ENCODE results near the gene TVP23A.

TVP23A gene

DNA sequence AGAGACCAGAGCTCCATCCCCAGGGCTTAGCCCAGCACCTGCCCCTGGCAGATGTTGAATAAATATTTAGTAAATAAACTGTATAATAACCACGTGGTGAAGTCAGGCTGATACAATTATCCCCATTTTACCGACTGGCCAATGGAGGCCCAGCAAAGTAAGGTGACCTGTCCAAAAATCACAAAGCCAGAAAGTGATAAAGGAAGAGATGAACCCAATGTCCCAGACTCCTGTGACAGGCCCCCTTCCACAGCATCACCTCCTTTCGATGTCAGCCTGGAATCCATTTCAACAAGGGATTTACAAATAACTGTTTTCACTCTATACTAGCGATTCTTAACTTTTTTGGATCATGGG, 5.5 kb downstream of the TVP23A start:
- no peak overlapping the region for H3K4me3 ChIP-seq (ENCODE audit: low read depth, low read length)
- TF ChIP-seq, protein P1, sequence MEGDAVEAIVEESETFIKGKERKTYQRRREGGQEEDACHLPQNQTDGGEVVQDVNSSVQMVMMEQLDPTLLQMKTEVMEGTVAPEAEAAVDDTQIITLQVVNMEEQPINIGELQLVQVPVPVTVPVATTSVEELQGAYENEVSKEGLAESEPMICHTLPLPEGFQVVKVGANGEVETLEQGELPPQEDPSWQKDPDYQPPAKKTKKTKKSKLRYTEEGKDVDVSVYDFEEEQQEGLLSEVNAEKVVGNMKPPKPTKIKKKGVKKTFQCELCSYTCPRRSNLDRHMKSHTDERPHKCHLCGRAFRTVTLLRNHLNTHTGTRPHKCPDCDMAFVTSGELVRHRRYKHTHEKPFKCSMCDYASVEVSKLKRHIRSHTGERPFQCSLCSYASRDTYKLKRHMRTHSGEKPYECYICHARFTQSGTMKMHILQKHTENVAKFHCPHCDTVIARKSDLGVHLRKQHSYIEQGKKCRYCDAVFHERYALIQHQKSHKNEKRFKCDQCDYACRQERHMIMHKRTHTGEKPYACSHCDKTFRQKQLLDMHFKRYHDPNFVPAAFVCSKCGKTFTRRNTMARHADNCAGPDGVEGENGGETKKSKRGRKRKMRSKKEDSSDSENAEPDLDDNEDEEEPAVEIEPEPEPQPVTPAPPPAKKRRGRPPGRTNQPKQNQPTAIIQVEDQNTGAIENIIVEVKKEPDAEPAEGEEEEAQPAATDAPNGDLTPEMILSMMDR (IDR thresholded peaks at IDR 0.05; ENCODE audit: low read depth, low read length) = no peak
- no peak for TF ChIP-seq MYC (IDR thresholded peaks at IDR 0.05; ENCODE audit: low read depth, low read length)
- TF ChIP-seq POLR2A (IDR thresholded peaks at IDR 0.05; ENCODE audit: extremely low read depth, insufficient read length) = no peak
- no peak for TF ChIP-seq MAX (IDR thresholded peaks at IDR 0.05; ENCODE audit: low read depth, low read length)
- DNase-seq (ENCODE audit: low read depth) = no peak

GRCh38 chr16:10812312-10813098, 6.1 kb downstream of the TVP23A start:
- H3K4me3 ChIP-seq (ENCODE audit: low read depth, low read length) = no peak overlapping the region
- no peak for TF ChIP-seq MYC (IDR thresholded peaks at IDR 0.05; ENCODE audit: low read depth, low read length)
- no peak for TF ChIP-seq MAX (IDR thresholded peaks at IDR 0.05; ENCODE audit: low read depth, low read length)
- TF ChIP-seq POLR2A (IDR thresholded peaks at IDR 0.05; ENCODE audit: extremely low read depth, insufficient read length) = no peak
- TF ChIP-seq, protein P1 (IDR thresholded peaks at IDR 0.05; ENCODE audit: low read depth, low read length) = no peak
- no peak for DNase-seq (ENCODE audit: low read depth)

DNA sequence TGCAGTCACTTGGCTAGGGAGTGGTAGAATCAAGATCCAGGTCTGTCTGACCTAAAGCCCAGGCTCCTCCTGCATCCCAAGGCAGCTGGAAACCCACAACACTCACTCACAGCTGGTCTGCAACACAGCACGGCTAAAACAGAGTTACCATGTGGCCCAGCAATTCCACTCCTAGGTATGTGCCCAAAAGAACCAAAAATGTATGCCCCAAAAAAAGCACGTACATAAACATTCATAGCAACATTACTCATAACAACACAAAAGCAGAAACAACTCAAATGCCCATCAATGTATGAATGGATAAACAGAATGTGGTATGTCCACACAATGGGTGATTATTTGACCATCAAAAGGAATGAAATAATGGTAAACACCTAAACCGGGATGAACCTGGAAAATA, 8.9 kb downstream of the TVP23A start:
- no peak overlapping the region for H3K4me3 ChIP-seq (ENCODE audit: low read depth, low read length)
- TF ChIP-seq MAX (IDR thresholded peaks at IDR 0.05; ENCODE audit: low read depth, low read length) (no peak), POLR2A (IDR thresholded peaks at IDR 0.05; ENCODE audit: extremely low read depth, insufficient read length) (no peak), MYC (IDR thresholded peaks at IDR 0.05; ENCODE audit: low read depth, low read length) (no peak)
- TF ChIP-seq, protein P1 (IDR thresholded peaks at IDR 0.05; ENCODE audit: low read depth, low read length) = no peak
- DNase-seq (ENCODE audit: low read depth) = no peak

DNA sequence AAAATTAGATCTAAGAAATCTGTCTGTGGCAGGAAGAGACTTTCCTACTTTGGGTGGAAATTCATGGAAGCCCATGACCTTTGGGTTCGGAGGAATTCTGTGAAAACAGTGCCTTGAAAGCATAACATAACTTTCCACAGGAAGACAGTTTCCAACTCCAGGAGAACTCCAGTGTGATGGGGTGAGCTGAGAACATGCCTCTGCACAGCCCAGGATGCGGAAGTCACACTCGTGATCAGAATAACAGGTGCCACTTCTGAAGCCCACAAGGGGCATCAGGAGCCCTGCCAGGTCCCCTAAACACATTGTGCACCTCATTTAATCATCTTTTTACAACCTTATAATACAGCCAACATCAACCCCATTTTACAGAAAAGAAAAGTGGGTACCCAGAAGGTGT, 9.7 kb downstream of the TVP23A start:
- DNase-seq (ENCODE audit: low read depth) = no peak
- no peak overlapping the region for H3K4me3 ChIP-seq (ENCODE audit: low read depth, low read length)
- TF ChIP-seq MYC (IDR thresholded peaks at IDR 0.05; ENCODE audit: low read depth, low read length) (no peak), POLR2A (IDR thresholded peaks at IDR 0.05; ENCODE audit: extremely low read depth, insufficient read length) (no peak), MAX (IDR thresholded peaks at IDR 0.05; ENCODE audit: low read depth, low read length) (no peak)
- TF ChIP-seq, protein P1 (IDR thresholded peaks at IDR 0.05; ENCODE audit: low read depth, low read length) = no peak

GRCh38 chr16:10808218-10808617, 10.4 kb downstream of the TVP23A start:
- TF ChIP-seq, protein P1 (IDR thresholded peaks at IDR 0.05; ENCODE audit: low read depth, low read length) = no peak
- TF ChIP-seq MYC (IDR thresholded peaks at IDR 0.05; ENCODE audit: low read depth, low read length) (no peak), MAX (IDR thresholded peaks at IDR 0.05; ENCODE audit: low read depth, low read length) (no peak), POLR2A (IDR thresholded peaks at IDR 0.05; ENCODE audit: extremely low read depth, insufficient read length) (no peak)
- no peak for DNase-seq (ENCODE audit: low read depth)
- no peak overlapping the region for H3K4me3 ChIP-seq (ENCODE audit: low read depth, low read length)

All from NB4 (cell line).